KMS-11 (cell line): ENCODE data around the gene CGA.

ENCODE experiments used
- H2AFZ ChIP-seq: fragments of 200-600 bp; sonication (generic); 2 replicates; pipeline ENCODE4 v1.6.1; 2016; ENCODE audit warnings: antibody characterized with exemption, mixed run types, low read depth
- H3K27ac ChIP-seq: fragments of 200-600 bp; sonication (generic); 2 replicates; pipeline ENCODE4 v1.6.1; 2016; ENCODE audit warnings: mild to moderate bottlenecking, mixed run types
- H3K27me3 ChIP-seq: fragments of 200-600 bp; sonication (generic); 2 replicates; pipeline ENCODE4 v1.6.1; 2017; ENCODE audit warnings: mild to moderate bottlenecking, low read depth, mixed run types, moderate library complexity; ENCODE audit not compliant: insufficient read depth
- H3K36me3 ChIP-seq: fragments of 200-600 bp; sonication (generic); 2 replicates; pipeline ENCODE4 v1.6.1; 2017; ENCODE audit warnings: mild to moderate bottlenecking, mixed run types; ENCODE audit not compliant: insufficient read depth
- H3K4me1 ChIP-seq: fragments of 200-600 bp; sonication (generic); 2 replicates; pipeline ENCODE4 v1.6.1; 2016; ENCODE audit warnings: mild to moderate bottlenecking, low read depth, mixed run types; ENCODE audit not compliant: poor library complexity, severe bottlenecking
- H3K4me2 ChIP-seq: fragments of 200-600 bp; sonication (generic); 2 replicates; pipeline ENCODE4 v1.7.0; 2016; ENCODE audit warnings: mild to moderate bottlenecking, mixed run types
- H3K4me3 ChIP-seq: fragments of 200-600 bp; sonication (generic); IDR thresholded peaks from 2 replicates; pipeline ENCODE4 v1.6.1; 2017; ENCODE audit warnings: low read depth, low read length, mixed read lengths; ENCODE audit not compliant: insufficient read depth
- H3K79me2 ChIP-seq: fragments of 200-600 bp; sonication (generic); 2 replicates; pipeline ENCODE4 v1.6.1; 2016; ENCODE audit warnings: low read depth, mixed run types; ENCODE audit not compliant: insufficient read depth
- H3K9ac ChIP-seq: fragments of 200-600 bp; sonication (generic); 2 replicates; pipeline ENCODE4 v1.6.1; 2016; ENCODE audit warnings: mild to moderate bottlenecking, mixed run types
- H4K20me1 ChIP-seq: fragments of 200-600 bp; sonication (generic); 2 replicates; pipeline ENCODE4 v1.6.1; 2016; ENCODE audit warnings: mild to moderate bottlenecking, mixed run types; ENCODE audit not compliant: insufficient read depth
- TF ChIP-seq, protein P1 (sequence below): fragments of 200-600 bp; sonication (generic); conservative IDR thresholded peaks from 2 replicates; pipeline ENCODE4 v1.6.1; 2017; ENCODE audit warnings: low read depth, mild to moderate bottlenecking, antibody characterized with exemption, low read length, moderate library complexity, mixed read lengths

The CGA gene

DNA sequence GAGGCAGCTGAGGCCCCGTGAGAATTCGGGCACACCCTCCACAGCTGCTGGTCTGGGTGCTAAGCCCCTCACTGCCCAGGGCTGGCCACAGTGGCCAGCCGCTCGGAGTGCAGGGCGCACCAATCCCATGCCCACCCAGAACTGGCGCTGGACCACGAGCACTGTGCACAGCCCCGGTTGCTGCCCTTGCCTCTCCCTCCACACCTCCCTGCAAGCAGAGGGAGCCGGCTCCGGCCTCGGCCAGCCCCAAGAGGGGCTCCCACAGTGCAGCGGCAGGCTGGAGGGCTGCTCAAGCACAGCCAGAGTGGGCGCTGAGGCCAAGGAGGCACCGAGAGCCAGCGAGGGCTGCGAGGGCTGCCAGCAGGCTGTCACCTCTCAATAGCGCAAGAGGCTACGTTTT is 35.0 kb downstream of the CGA start:
- H3K27me3 ChIP-seq = no peaks in the 10 kb centered on the region
- no peak overlapping the region for H2AFZ ChIP-seq
- no peaks in the 10 kb centered on the region for H3K36me3 ChIP-seq
- no peaks in the 10 kb centered on the region for H3K4me1 ChIP-seq
- TF ChIP-seq, protein P1, sequence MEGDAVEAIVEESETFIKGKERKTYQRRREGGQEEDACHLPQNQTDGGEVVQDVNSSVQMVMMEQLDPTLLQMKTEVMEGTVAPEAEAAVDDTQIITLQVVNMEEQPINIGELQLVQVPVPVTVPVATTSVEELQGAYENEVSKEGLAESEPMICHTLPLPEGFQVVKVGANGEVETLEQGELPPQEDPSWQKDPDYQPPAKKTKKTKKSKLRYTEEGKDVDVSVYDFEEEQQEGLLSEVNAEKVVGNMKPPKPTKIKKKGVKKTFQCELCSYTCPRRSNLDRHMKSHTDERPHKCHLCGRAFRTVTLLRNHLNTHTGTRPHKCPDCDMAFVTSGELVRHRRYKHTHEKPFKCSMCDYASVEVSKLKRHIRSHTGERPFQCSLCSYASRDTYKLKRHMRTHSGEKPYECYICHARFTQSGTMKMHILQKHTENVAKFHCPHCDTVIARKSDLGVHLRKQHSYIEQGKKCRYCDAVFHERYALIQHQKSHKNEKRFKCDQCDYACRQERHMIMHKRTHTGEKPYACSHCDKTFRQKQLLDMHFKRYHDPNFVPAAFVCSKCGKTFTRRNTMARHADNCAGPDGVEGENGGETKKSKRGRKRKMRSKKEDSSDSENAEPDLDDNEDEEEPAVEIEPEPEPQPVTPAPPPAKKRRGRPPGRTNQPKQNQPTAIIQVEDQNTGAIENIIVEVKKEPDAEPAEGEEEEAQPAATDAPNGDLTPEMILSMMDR = no peak
- no peak overlapping the region for H3K27ac ChIP-seq
- H3K4me3 ChIP-seq = no peak overlapping the region
- no peak overlapping the region for H3K9ac ChIP-seq
- H3K4me2 ChIP-seq = no peak overlapping the region
- no peaks in the 10 kb centered on the region for H3K79me2 ChIP-seq
- no peaks in the 10 kb centered on the region for H4K20me1 ChIP-seq

GRCh38 chr6:87054143-87054833 is 40.6 kb downstream of the CGA start:
- no peaks in the 10 kb centered on the region for H3K4me1 ChIP-seq
- no peak overlapping the region for H3K27ac ChIP-seq
- H3K27me3 ChIP-seq = no peaks in the 10 kb centered on the region
- no peak overlapping the region for H3K9ac ChIP-seq
- no peak overlapping the region for H3K4me3 ChIP-seq
- no peaks in the 10 kb centered on the region for H3K36me3 ChIP-seq
- no peak overlapping the region for H2AFZ ChIP-seq
- H3K79me2 ChIP-seq = no peaks in the 10 kb centered on the region
- no peaks in the 10 kb centered on the region for H4K20me1 ChIP-seq
- TF ChIP-seq, protein P1 = no peak
- no peak overlapping the region for H3K4me2 ChIP-seq

DNA sequence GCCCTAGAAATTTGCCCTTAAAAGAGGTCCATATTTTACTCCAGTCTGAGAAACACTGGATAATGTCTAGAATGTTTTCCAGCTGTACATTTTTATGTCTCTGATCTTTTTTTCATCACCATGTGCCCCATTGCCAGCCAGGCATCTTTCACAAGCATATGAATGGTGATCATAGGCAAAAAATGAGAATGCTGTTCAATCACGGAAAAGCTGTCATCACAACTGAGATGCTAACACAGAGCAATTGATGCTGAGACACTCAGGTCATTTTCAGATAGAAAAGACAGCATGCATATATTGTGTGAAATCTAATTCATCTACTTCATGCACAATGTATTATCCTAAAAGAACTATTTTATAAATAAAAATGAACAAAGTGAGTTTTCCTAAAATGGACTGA is 41.6 kb downstream of the CGA start:
- Histone ChIP-seq H2AFZ (no peak overlapping the region), H3K36me3 (no peaks in the 10 kb centered on the region), H4K20me1 (no peaks in the 10 kb centered on the region), H3K4me1 (no peaks in the 10 kb centered on the region), H3K27me3 (no peaks in the 10 kb centered on the region), H3K27ac (no peak overlapping the region), H3K79me2 (no peaks in the 10 kb centered on the region), H3K9ac (no peak overlapping the region), H3K4me2 (no peak overlapping the region), H3K4me3 (no peak overlapping the region)
- TF ChIP-seq, protein P1 = no peak

GRCh38 chr6:87049779-87050178 is 45.1 kb downstream of the CGA start:
- H3K4me1 ChIP-seq = no peaks in the 10 kb centered on the region
- TF ChIP-seq, protein P1 = no peak
- no peak overlapping the region for H3K27ac ChIP-seq
- no peaks in the 10 kb centered on the region for H3K36me3 ChIP-seq
- H4K20me1 ChIP-seq = no peaks in the 10 kb centered on the region
- H3K27me3 ChIP-seq = no peaks in the 10 kb centered on the region
- H3K9ac ChIP-seq = no peak overlapping the region
- no peaks in the 10 kb centered on the region for H3K79me2 ChIP-seq
- H3K4me2 ChIP-seq = no peak overlapping the region
- H3K4me3 ChIP-seq = no peak overlapping the region
- H2AFZ ChIP-seq = no peak overlapping the region
